SK-N-MC (cell line): ENCODE measurements around the gene IGFBP1.

Experiments
- EZH2 ChIP-seq: fragments of 200-600 bp; sonication (generic); IDR thresholded peaks from one replicate; pipeline ENCODE4 v1.6.1; 2017; ENCODE audit warnings: antibody characterized with exemption
- FOXP2 ChIP-seq: optimal IDR thresholded peaks from 2 replicates; pipeline ENCODE3; 2011; ENCODE audit warnings: mild to moderate bottlenecking, moderate library complexity; ENCODE audit not compliant: insufficient read depth; ENCODE audit errors: extremely low read length, control extremely low read depth

DNA sequence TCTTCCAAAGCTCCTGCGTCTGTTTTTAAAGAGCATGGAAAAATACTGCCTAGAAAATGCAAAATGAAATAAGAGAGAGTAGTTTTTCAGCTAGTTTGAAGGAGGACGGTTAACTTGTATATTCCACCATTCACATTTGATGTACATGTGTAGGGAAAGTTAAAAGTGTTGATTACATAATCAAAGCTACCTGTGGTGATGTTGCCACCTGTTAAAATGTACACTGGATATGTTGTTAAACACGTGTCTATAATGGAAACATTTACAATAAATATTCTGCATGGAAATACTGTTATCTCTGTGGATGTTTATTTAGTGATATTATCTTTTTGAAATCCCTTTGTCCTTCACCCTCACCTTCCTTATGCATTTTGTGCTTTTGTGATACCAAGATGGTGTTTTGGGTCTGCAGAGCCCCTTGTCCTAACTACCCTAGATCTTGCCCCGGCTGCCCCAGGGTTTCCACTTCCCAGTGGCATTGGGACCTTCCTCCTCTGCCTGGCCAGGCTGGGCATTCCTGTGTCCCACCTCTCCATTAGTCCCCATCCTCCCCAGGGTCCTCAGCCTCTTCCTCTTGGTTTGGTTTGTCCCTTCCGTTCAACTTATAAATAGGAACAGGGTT lies 5.2 kb downstream of the IGFBP1 start:
- TF ChIP-seq EZH2 (no peak), FOXP2 (no peak)
